Esophagus muscularis mucosa (tissue), 3 donors: ENCODE results near the gene GCK.

Experiments
- CTCF ChIP-seq, 3 experiments: fragments of 200-600 bp in 2 of 3; fragments of 450-650 bp in 1 of 3; sonication (generic) in 2 of 3; IDR thresholded peaks; one replicate each; pipeline ENCODE4 v1.5.1; 2017 to 2019; ENCODE audit warnings: antibody characterized with exemption in 3 of 3, mild to moderate bottlenecking in 2 of 3, moderate library complexity in 1 of 3
- POLR2A ChIP-seq: fragments of 450-650 bp; IDR thresholded peaks from one replicate; pipeline ENCODE4 v1.6.1; 2017; ENCODE audit warnings: antibody characterized with exemption, moderate library complexity, mild to moderate bottlenecking, low read depth
- POLR2AphosphoS5 ChIP-seq, 2 donors: sonication (generic); formaldehyde crosslinking; IDR thresholded peaks; one replicate each; pipeline ENCODE4 v1.6.1; 2017; ENCODE audit warnings: antibody characterized with exemption in 2 of 2

DNA sequence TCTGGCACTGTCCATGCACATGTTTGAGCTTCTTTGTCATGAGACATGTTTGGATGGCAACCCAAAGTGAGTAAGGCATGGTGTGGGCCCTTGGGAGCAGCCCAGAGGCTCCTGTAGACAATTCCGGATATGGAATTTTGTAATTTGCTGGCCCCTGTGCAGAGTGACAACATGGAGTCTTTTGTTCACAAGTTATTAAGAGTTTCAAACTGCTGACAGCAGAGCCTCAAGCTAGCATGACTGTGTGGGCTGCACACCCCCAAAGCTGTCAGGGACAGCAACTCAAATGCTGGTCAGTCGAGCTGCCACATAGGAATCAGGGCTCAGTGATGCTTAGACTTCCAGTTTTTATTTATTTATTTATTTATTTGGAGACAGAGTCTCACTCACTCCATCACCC, 41.1 kb downstream of the GCK start:
- TF ChIP-seq CTCF (IDR thresholded peaks at IDR 0.05), result no peak
- no peak for TF ChIP-seq POLR2AphosphoS5 (IDR thresholded peaks at IDR 0.05)
- TF ChIP-seq POLR2A, result no peak
